T-helper 2 cell treated with Interferon-gamma antibody and Interleukin-4, amounts not matched to agents 5 μg/mL and 100 μg/mL, for 36 hours (primary cell): ENCODE measurements around the gene TCF4.

Experiments
- DNase-seq: peaks from one replicate; pipeline ENCODE4 v3.0.0; 2021; ENCODE audit warnings: low spot score
- H3K27ac Mint-ChIP-seq: one replicate; pipeline ENCODE4 v1.8.0; 2021; ENCODE audit warnings: mild to moderate bottlenecking, mixed read lengths
- H3K27me3 Mint-ChIP-seq: one replicate; pipeline ENCODE4 v1.8.0; 2021; ENCODE audit warnings: low read depth, mixed read lengths
- H3K36me3 Mint-ChIP-seq: one replicate; pipeline ENCODE4 v1.8.0; 2021; ENCODE audit warnings: low read depth, mixed read lengths
- H3K4me1 Mint-ChIP-seq: one replicate; pipeline ENCODE4 v1.8.0; 2021; ENCODE audit warnings: low read depth, mixed read lengths
- H3K4me3 Mint-ChIP-seq: one replicate; pipeline ENCODE4 v1.8.0; 2022; ENCODE audit warnings: mild to moderate bottlenecking, moderate library complexity, mixed read lengths
- H3K9me3 Mint-ChIP-seq: one replicate; pipeline ENCODE4 v1.8.0; 2021; ENCODE audit warnings: mixed read lengths

TCF4 gene

DNA sequence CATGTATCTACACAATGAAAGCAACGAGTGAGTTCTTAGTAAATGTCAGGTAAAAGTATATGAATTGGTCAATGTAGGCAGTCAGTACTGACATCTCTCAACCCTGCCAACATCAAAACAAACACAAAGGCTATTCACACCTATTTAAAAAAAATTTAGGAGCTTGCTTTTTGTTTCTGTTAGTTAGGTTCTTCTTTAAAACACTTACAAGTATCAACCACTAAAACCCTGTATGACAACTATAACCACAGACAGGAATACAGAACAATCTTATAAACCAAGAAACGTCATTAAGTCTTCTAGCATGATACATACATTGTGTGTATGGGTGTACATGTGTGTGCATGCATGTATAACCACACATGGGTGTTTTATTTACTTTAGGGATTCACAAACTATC is 131.0 kb downstream of the TCF4 start:
- Mint-ChIP-seq H3K9me3 (no peaks in the 10 kb centered on the region), H3K36me3 (no peaks in the 10 kb centered on the region), H3K4me1 (no peaks in the 10 kb centered on the region), H3K27ac (no peak overlapping the region), H3K4me3 (no peak overlapping the region), H3K27me3 (peaks cover under 1% of the 10 kb centered on the region)
- DNase-seq: no peak

- no peak for DNase-seq
- no peaks in the 10 kb centered on the region for H3K9me3 Mint-ChIP-seq
- H3K27ac Mint-ChIP-seq: no peak overlapping the region
- no peaks in the 10 kb centered on the region for H3K27me3 Mint-ChIP-seq
- no peaks in the 10 kb centered on the region for H3K4me1 Mint-ChIP-seq
- H3K4me3 Mint-ChIP-seq: no peak overlapping the region
- no peaks in the 10 kb centered on the region for H3K36me3 Mint-ChIP-seq
These were observed 132.1 kb downstream of the TCF4 start for GRCh38 chr18:55455938-55456337.

DNA sequence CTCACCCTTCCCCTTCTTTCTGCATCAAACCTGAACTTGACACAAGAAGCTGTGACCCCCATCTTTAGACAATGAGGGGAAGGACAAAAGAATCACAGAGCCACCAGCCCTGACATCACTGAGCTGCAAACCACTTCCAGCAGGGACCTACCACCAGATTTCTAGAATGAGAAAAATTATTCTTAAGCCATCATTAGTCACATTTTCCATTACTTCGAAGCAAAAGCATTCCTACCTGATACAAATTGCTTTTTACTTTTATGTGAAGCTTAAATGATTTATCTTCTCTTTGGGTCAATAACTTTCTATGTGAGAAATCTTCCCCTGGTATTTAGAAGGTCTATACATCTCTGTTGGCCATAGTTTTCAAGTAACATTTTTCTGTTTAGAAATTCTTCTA is 134.8 kb downstream of the TCF4 start:
- DNase-seq: no peak
- H3K4me3 Mint-ChIP-seq: no peak overlapping the region
- no peaks in the 10 kb centered on the region for H3K9me3 Mint-ChIP-seq
- no peaks in the 10 kb centered on the region for H3K36me3 Mint-ChIP-seq
- no peak overlapping the region for H3K27ac Mint-ChIP-seq
- H3K4me1 Mint-ChIP-seq: no peaks in the 10 kb centered on the region
- no peaks in the 10 kb centered on the region for H3K27me3 Mint-ChIP-seq

DNA sequence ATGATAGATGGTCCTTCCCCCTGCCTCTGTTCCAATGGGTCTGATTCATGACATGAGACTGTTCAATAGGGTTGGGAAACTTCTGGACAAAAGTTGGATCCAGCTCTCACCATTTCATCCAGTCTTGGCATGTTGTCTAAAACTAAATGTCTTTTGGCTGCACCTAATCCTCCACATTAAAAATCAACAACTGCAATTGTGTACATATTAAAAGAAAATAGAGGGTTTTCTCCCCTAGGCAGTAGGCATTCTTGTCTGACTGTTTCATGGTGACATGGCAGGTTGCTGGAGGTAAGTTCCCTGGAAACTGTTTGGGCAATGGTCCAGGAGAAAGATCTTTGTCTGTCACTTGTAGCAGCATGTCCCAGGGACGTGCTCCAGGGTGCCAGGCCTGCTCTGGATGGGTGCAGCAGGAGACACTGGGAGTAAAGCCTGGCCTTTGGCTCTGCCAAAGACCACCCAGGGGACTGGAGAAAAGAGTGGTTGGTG is 135.8 kb downstream of the TCF4 start:
- no peak overlapping the region for H3K27ac Mint-ChIP-seq

DNA sequence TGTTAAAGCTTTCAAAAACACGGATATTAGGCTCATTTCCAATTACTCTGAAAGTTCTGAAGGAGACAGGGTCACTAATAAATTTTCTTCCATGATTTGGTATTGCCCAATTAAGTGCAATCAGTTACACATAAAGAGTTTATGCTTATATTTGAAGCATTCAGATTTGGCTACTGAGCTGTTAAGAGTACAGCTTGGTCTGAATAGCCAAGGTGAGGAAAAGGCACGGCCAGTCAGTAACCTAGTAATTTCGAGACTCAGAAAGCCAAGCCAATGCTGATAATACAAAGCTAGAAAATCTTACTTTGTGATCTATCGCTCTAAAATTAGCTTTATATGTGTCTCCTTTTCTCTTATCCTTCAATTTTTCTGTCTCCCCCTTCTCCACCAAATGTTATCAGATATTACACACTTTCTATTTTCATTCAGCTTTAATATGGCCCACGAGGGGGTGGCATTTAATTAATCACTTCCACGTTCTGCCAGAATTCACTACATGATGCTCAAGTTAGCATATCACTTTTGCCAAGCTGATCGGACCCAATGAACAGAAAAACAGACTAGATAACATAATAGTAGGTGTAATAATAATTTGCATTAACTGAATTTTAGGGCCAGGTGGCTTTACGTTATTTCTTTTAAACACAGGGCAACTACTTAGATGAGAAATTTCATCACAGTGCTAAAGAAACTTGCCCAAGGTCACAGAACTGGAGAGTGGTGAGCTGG is 138.4 kb downstream of the TCF4 start:
- Mint-ChIP-seq H3K4me1 (no peaks in the 10 kb centered on the region), H3K4me3 (no peak overlapping the region), H3K27me3 (no peaks in the 10 kb centered on the region), H3K36me3 (no peaks in the 10 kb centered on the region), H3K9me3 (no peaks in the 10 kb centered on the region), H3K27ac (no peak overlapping the region)
- no peak for DNase-seq

More for the DNA sequence above, 135.8 kb downstream of the TCF4 start:
- H3K27me3 Mint-ChIP-seq: no peaks in the 10 kb centered on the region
- no peaks in the 10 kb centered on the region for H3K9me3 Mint-ChIP-seq
- H3K36me3 Mint-ChIP-seq: no peaks in the 10 kb centered on the region
- no peaks in the 10 kb centered on the region for H3K4me1 Mint-ChIP-seq
- H3K4me3 Mint-ChIP-seq: no peak overlapping the region
- DNase-seq: no peak

DNA sequence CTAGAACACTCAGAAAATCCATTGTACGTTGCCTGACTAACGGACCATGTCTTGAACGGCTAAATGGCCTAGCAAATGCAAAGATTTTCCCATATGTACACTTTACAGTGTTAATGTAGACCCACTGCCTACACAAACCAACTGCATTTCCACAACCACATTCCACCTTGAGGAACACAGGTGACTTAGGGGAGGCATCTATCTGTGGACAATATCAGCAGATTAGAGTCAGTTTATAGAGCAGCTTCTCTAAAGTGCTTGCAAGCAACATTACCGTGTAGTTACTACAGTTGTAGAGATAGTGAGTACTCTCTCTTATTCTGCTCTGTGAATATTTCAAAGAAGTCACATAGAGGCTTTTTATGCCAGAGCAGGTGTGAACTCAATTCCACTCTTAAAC is 139.6 kb downstream of the TCF4 start:
- H3K27ac Mint-ChIP-seq: no peak overlapping the region
- H3K27me3 Mint-ChIP-seq: no peaks in the 10 kb centered on the region
- DNase-seq: no peak
- H3K9me3 Mint-ChIP-seq: no peaks in the 10 kb centered on the region
- no peaks in the 10 kb centered on the region for H3K36me3 Mint-ChIP-seq
- H3K4me1 Mint-ChIP-seq: no peaks in the 10 kb centered on the region
- no peak overlapping the region for H3K4me3 Mint-ChIP-seq

- H3K9me3 Mint-ChIP-seq: no peaks in the 10 kb centered on the region
- H3K4me1 Mint-ChIP-seq: no peaks in the 10 kb centered on the region
- no peaks in the 10 kb centered on the region for H3K36me3 Mint-ChIP-seq
- no peak for DNase-seq
- H3K27ac Mint-ChIP-seq: no peak overlapping the region
- no peak overlapping the region for H3K4me3 Mint-ChIP-seq
- no peaks in the 10 kb centered on the region for H3K27me3 Mint-ChIP-seq
These were observed 140.3 kb downstream of the TCF4 start for GRCh38 chr18:55447672-55448018.

DNA sequence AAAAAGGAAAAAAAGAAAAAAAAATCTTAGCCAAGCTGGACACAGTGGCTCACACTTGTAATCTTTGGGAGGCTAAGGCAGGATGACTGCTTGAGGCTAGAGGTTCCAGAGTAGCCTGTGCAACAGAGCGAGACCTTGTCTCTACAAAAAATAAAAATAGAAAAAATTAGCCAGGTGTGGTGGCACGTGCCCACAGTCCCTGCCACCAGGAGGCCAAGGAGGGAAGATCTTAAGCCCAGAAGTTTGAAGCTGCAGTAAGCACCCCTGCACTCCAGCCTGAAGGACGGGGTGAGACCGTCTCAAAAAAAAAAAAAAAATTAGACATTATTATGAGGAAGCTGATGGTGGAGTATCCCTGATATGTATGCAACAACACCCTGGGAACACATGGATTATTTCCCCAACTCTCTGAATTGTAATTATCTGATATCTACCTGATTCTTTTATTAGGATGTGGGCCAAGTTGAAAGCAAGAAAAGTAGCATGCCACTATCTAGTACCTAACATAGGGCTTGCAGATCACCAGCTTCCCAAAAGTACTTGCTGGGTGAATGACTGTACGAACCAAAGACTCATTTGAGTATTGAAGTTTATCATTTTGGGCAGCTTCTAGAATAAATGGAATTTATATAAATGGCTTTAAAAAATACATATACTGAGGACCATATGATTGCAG is 140.9 kb downstream of the TCF4 start:
- H3K4me1 Mint-ChIP-seq: no peaks in the 10 kb centered on the region
- no peak overlapping the region for H3K4me3 Mint-ChIP-seq
- DNase-seq: no peak
- H3K27me3 Mint-ChIP-seq: no peaks in the 10 kb centered on the region
- H3K27ac Mint-ChIP-seq: no peak overlapping the region
- H3K36me3 Mint-ChIP-seq: no peaks in the 10 kb centered on the region
- no peaks in the 10 kb centered on the region for H3K9me3 Mint-ChIP-seq

GRCh38 chr18:55444536-55444935 is 143.5 kb downstream of the TCF4 start:
- H3K4me1 Mint-ChIP-seq: no peaks in the 10 kb centered on the region
- no peak overlapping the region for H3K4me3 Mint-ChIP-seq
- no peak overlapping the region for H3K27ac Mint-ChIP-seq
- no peak for DNase-seq
- H3K9me3 Mint-ChIP-seq: no peaks in the 10 kb centered on the region
- peaks cover 3% of the 10 kb centered on the region for H3K27me3 Mint-ChIP-seq
- no peaks in the 10 kb centered on the region for H3K36me3 Mint-ChIP-seq

GRCh38 chr18:55443776-55444175 is 144.2 kb downstream of the TCF4 start:
- Mint-ChIP-seq H3K27ac (no peak overlapping the region), H3K4me3 (no peak overlapping the region), H3K27me3 (peaks cover 3% of the 10 kb centered on the region), H3K9me3 (no peaks in the 10 kb centered on the region), H3K4me1 (no peaks in the 10 kb centered on the region), H3K36me3 (no peaks in the 10 kb centered on the region)
- no peak for DNase-seq

- no peaks in the 10 kb centered on the region for H3K9me3 Mint-ChIP-seq
- H3K4me1 Mint-ChIP-seq: no peaks in the 10 kb centered on the region
- peaks cover 3% of the 10 kb centered on the region for H3K27me3 Mint-ChIP-seq
- H3K36me3 Mint-ChIP-seq: no peaks in the 10 kb centered on the region
- no peak overlapping the region for H3K27ac Mint-ChIP-seq
- DNase-seq: no peak
- H3K4me3 Mint-ChIP-seq: no peak overlapping the region
These were observed 145.4 kb downstream of the TCF4 start for GRCh38 chr18:55442561-55442960.

DNA sequence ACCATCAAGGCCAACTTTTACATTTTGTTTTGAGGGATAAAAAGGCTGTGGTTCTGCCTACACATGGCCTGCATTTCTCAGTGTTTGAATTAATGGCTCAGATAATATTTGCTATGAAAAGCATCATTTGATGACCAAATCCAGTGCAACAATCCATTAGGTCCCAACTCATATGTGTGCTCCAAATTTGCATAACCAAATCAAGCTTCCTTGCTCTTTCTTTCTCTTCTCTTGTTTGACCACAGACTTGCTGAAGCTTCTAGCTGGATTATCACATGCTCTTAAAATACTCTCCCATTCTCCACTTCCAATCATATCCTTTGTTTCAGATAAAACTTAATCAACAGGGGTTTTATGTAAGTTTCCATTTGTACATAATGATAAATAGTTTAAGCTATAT is 147.0 kb downstream of the TCF4 start:
- Mint-ChIP-seq H3K27me3 (peaks cover 3% of the 10 kb centered on the region), H3K4me3 (no peak overlapping the region), H3K27ac (no peak overlapping the region), H3K36me3 (no peaks in the 10 kb centered on the region), H3K4me1 (no peaks in the 10 kb centered on the region), H3K9me3 (no peaks in the 10 kb centered on the region)
- no peak for DNase-seq

- no peaks in the 10 kb centered on the region for H3K9me3 Mint-ChIP-seq
- no peak overlapping the region for H3K4me3 Mint-ChIP-seq
- no peaks in the 10 kb centered on the region for H3K36me3 Mint-ChIP-seq
- DNase-seq: no peak
- no peaks in the 10 kb centered on the region for H3K4me1 Mint-ChIP-seq
- H3K27ac Mint-ChIP-seq: no peak overlapping the region
- H3K27me3 Mint-ChIP-seq: peaks cover 3% of the 10 kb centered on the region
These were observed 148.9 kb downstream of the TCF4 start for GRCh38 chr18:55439056-55439455.

- H3K36me3 Mint-ChIP-seq: no peaks in the 10 kb centered on the region
- H3K4me1 Mint-ChIP-seq: no peaks in the 10 kb centered on the region
- H3K27me3 Mint-ChIP-seq: peaks cover 1% of the 10 kb centered on the region
- no peak overlapping the region for H3K4me3 Mint-ChIP-seq
- no peak for DNase-seq
- no peak overlapping the region for H3K27ac Mint-ChIP-seq
- H3K9me3 Mint-ChIP-seq: no peaks in the 10 kb centered on the region
These were observed 152.4 kb downstream of the TCF4 start for GRCh38 chr18:55435592-55435991.

- no peaks in the 10 kb centered on the region for H3K27me3 Mint-ChIP-seq
- no peaks in the 10 kb centered on the region for H3K4me1 Mint-ChIP-seq
- H3K27ac Mint-ChIP-seq: no peak overlapping the region
- H3K9me3 Mint-ChIP-seq: no peaks in the 10 kb centered on the region
- no peaks in the 10 kb centered on the region for H3K36me3 Mint-ChIP-seq
- DNase-seq: no peak
- H3K4me3 Mint-ChIP-seq: no peak overlapping the region
These were observed 154.3 kb downstream of the TCF4 start for GRCh38 chr18:55433648-55434047.
